Cardiac atrium fibroblast (primary cell): ENCODE data around the gene PUS7L. TPM values are rescaled to one million over a fixed set of nuclear protein-coding genes. Genes with fewer than 3 reads are reported as not detected.

Source experiments
- total RNA-seq: library from RNA; depleted of rRNA; stranded (reverse); fragments of >200 nt; gene quantifications from 2 replicates; pipeline ENCODE4 v1.2.3, GENCODE V29; 2015

The PUS7L gene
- total RNA-seq, result 9.2 and 13.6 TPM in 2 replicates

DNA sequence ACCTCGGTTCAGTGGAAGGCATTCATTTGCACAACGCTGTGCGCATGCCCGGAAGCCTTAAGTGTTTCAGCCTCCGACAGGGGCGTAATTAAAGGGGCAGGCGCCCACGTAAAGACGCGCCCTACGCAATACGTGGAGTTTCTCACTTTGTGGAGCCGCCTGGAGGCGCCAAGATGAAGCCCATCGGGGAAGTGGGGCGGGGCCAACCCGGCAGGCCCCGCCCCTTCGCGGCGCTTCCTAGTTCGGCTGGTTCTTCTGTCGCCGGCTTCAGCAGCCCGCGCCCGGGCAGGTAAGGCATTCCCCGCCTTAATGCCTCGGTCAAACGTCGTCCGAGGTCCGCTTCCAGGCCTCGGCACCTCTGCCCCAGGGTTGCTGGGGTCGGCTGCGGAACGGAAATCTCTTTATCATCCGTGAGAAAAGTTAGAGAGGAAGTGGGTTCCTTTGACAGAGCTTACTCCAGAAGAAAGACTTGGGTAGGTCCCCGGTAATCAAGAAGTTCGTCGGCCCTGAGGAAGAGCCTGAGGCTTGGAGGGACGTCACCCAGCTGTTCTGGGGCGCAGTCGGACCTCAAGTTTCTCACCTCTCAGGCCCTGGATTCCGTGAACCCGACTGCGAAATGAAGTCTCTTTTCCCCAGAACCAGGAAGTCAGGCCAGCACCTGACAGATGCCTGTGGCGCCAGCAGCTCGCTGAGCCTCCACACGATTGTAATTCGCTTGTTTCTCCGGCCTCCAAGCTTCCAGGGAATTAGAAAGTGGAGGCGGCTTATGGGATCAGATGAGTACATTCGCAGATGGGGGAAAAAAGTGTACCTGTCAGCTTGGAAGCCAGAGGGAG is at the start of gene PUS7L, which contains the start of gene IRAK4:
PUS7L (minus strand) TSS at position 63 of the 836 bp plus-strand sequence. CDS start 3,545 bp downstream, outside the sequence.
IRAK4 (plus strand) TSS at position 224 of the 836 bp plus-strand sequence. CDS start 9,161 bp downstream, outside the sequence.

GRCh38 chr12:43805860-43806736 is 47.5 kb upstream of the PUS7L start, which contains the start of gene TWF1:
Gene TWF1 (minus strand): TSS chr12:43806317. CDS start chr12:43806245, 72 bp downstream.

Other genes starting within 250 kb of the PUS7L start
- gene ADAMTS20, start 206.6 kb downstream of the PUS7L start, total RNA-seq, result not detected in 2 replicates
- gene IRAK4, start 161 bp upstream of the PUS7L start, total RNA-seq, result 12.6 and 13.0 TPM in 2 replicates
- gene TWF1, start 47.5 kb upstream of the PUS7L start, total RNA-seq, result 87.7 and 112 TPM in 2 replicates
- gene TMEM117, start 77.3 kb upstream of the PUS7L start, total RNA-seq, result 4.5 and 6.2 TPM in 2 replicates